IMR-90 (cell line): ENCODE results near the gene NPDC1. TPM values are rescaled to one million over a fixed set of nuclear protein-coding genes. Genes with fewer than 3 reads are reported as not detected.

ENCODE experiments used
- ATAC-seq: fragments of 200-7000 bp; cut with Tn5 transposase; 2 replicates; pipeline ENCODE4 v1.9.1; 2020; ENCODE audit warnings: low read depth, mild to moderate bottlenecking, moderate library complexity
- BruUV-seq: library from RNA; stranded (reverse); fragments of 400-500 nt; replicated peaks from 2 replicates; lab custom pipeline; 2021; lab: Mats Ljungman, UMichigan
- CTCF ChIA-PET: fragments of 300-600 bp; formaldehyde crosslinking; extraction: SDS; loops from one replicate; lab custom pipeline; 2021; ENCODE audit warnings: antibody characterized with exemption; lab: Yijun Ruan, JAX
- POLR2A ChIA-PET: fragments of 300-600 bp; sonication (Branson Sonifier 250); formaldehyde crosslinking; loops from one replicate; lab custom pipeline; 2022; ENCODE audit warnings: antibody characterized with exemption; ENCODE audit not compliant: unreplicated experiment; lab: Charles Lee
- DNase-seq: peaks from one replicate; pipeline ENCODE4 v3.0.0; 2013
- H2AFZ ChIP-seq: replicated peaks from 2 replicates; pipeline ENCODE3; 2013; ENCODE audit warnings: low read length, mild to moderate bottlenecking; ENCODE audit not compliant: poor library complexity
- H2AK5ac ChIP-seq: 2 replicates; pipeline ENCODE4 v1.6.1; 2013; ENCODE audit warnings: low read depth, low read length, inconsistent platforms
- H2AK9ac ChIP-seq: replicated peaks from 2 replicates; pipeline ENCODE3; 2013; ENCODE audit warnings: mild to moderate bottlenecking, low read depth, low read length, moderate library complexity; ENCODE audit not compliant: poor library complexity
- H2BK120ac ChIP-seq: 2 replicates; pipeline ENCODE4 v1.6.1; 2013; ENCODE audit warnings: low read depth, low read length, inconsistent platforms
- H2BK15ac ChIP-seq: 3 replicates; pipeline ENCODE4 v1.6.1; 2013; ENCODE audit warnings: low read depth, low read length, inconsistent platforms
- H2BK20ac ChIP-seq: 2 replicates; pipeline ENCODE4 v1.6.1; 2013; ENCODE audit warnings: low read depth, mild to moderate bottlenecking, inconsistent platforms, low read length, moderate library complexity
- H2BK5ac ChIP-seq: 2 replicates; pipeline ENCODE4 v1.6.1; 2013; ENCODE audit warnings: mild to moderate bottlenecking, low read depth, low read length, inconsistent platforms; ENCODE audit not compliant: poor library complexity, severe bottlenecking
- H3K14ac ChIP-seq: replicated peaks from 2 replicates; pipeline ENCODE4 v1.6.1; 2013; ENCODE audit warnings: low read depth, low read length, inconsistent platforms
- H3K18ac ChIP-seq: 2 replicates; pipeline ENCODE4 v1.6.1; 2013; ENCODE audit warnings: low read depth, low read length, control low read depth
- H3K23ac ChIP-seq: 2 replicates; pipeline ENCODE4 v1.6.1; 2013; ENCODE audit warnings: low read depth, low read length, inconsistent platforms
- H3K27ac ChIP-seq: 2 replicates; pipeline ENCODE4 v1.5.1; 2013; ENCODE audit warnings: mild to moderate bottlenecking, control low read depth, low read length; ENCODE audit not compliant: insufficient read depth
- H3K27me3 ChIP-seq: 2 replicates; pipeline ENCODE4 v1.6.1; 2013; ENCODE audit warnings: low read length; ENCODE audit not compliant: control insufficient read depth, insufficient read depth
- H3K36me3 ChIP-seq: 2 replicates; pipeline ENCODE4 v1.6.1; 2013; ENCODE audit warnings: low read length, mixed read lengths; ENCODE audit not compliant: control insufficient read depth, insufficient read depth
- H3K4ac ChIP-seq: 2 replicates; pipeline ENCODE4 v1.6.1; 2013; ENCODE audit warnings: low read depth, low read length, inconsistent platforms
- H3K4me1 ChIP-seq: 2 replicates; pipeline ENCODE4 v1.6.1; 2013; ENCODE audit warnings: low read length, mixed read lengths; ENCODE audit not compliant: control insufficient read depth, insufficient read depth
- H3K4me2 ChIP-seq: 2 replicates; pipeline ENCODE4 v1.6.1; 2013; ENCODE audit warnings: low read depth, mild to moderate bottlenecking, control low read depth, low read length, moderate library complexity
- H3K4me3 ChIP-seq: 2 replicates; pipeline ENCODE4 v1.5.1; 2013; ENCODE audit warnings: low read depth, mild to moderate bottlenecking, control low read depth, low read length, moderate library complexity; ENCODE audit not compliant: insufficient read depth
- H3K56ac ChIP-seq: 2 replicates; pipeline ENCODE4 v1.6.1; 2013; ENCODE audit warnings: low read length, inconsistent platforms; ENCODE audit not compliant: insufficient read depth; ENCODE audit errors: extremely low read depth
- H3K79me1 ChIP-seq, 2 experiments: 2 replicates each; pipeline ENCODE4 v1.6.1; 2013; ENCODE audit warnings: low read length in 2 of 2, inconsistent platforms in 1 of 2, low read depth in 1 of 2
- H3K9ac ChIP-seq: 2 replicates; pipeline ENCODE4 v1.6.1; 2013; ENCODE audit warnings: low read depth, low read length, control low read depth
- H3K9me1 ChIP-seq: 2 replicates; pipeline ENCODE4 v1.6.1; 2013; ENCODE audit warnings: low read length, inconsistent platforms; ENCODE audit not compliant: insufficient read depth
- H3K9me3 ChIP-seq: 2 replicates; pipeline ENCODE4 v1.6.1; 2013; ENCODE audit warnings: low read length; ENCODE audit not compliant: control insufficient read depth, insufficient read depth
- H4K20me1 ChIP-seq: 2 replicates; pipeline ENCODE4 v1.6.1; 2013; ENCODE audit warnings: low read length, inconsistent platforms; ENCODE audit not compliant: insufficient read depth
- H4K5ac ChIP-seq: 2 replicates; pipeline ENCODE4 v1.6.1; 2013; ENCODE audit warnings: mild to moderate bottlenecking, low read depth, low read length, control low read depth
- H4K8ac ChIP-seq, 2 experiments: 2 replicates each; pipeline ENCODE4 v1.6.1; 2013; ENCODE audit warnings: low read depth in 2 of 2, low read length in 2 of 2, control low read depth in 1 of 2, inconsistent platforms in 1 of 2
- H4K91ac ChIP-seq: 2 replicates; pipeline ENCODE4 v1.6.1; 2013; ENCODE audit warnings: low read depth, low read length, inconsistent platforms; ENCODE audit not compliant: insufficient read depth
- BHLHE40 ChIP-seq: fragments of 150-350 bp; IDR thresholded peaks from 2 replicates; pipeline ENCODE4 v1.6.1; 2016; ENCODE audit warnings: mild to moderate bottlenecking, low read depth, low read length
- MAZ ChIP-seq: IDR thresholded peaks from 2 replicates; pipeline ENCODE4 v1.6.1; 2012; ENCODE audit warnings: low read depth, mild to moderate bottlenecking, low read length, improper control_type of control experiment, moderate library complexity, borderline replicate concordance
- WGBS, 2 experiments: methylation state at CpG; one replicate each; pipeline versions ENCODE4 v1.1.5 to v1.1.7; 2013; ENCODE audit warnings: missing lambda C conversion rate in 2 of 2; ENCODE audit not compliant: insufficient read length in 1 of 2; ENCODE audit errors: extremely low coverage in 2 of 2; 5-methylcytosine and 5-hydroxymethylcytosine counted together
- dilution Hi-C: fragments of 300-500 bp; cut with HindIII; formaldehyde crosslinking; loops from one replicate; pipeline ENCODE4 v1.14.3; 2018; ENCODE audit warnings: low sequenced_read_pairs; ENCODE audit not compliant: unreplicated experiment
- in situ Hi-C: fragments of 300-500 bp; cut with MboI; formaldehyde crosslinking; loops from 3 replicates; pipeline ENCODE4 v1.14.3; 2019; ENCODE audit warnings: low sequenced_read_pairs, inconsistent platforms, mixed read lengths
- intact Hi-C: fragments of 100-400 bp; cut with micrococcal nuclease; formaldehyde crosslinking; loops from 2 replicates; pipeline ENCODE4 v1.10.0; 2022
- polyA plus RNA-seq, 3 experiments: library from polyadenylated mRNA; depleted of rRNA; stranded (reverse); fragments of >200 nt; gene quantifications; 2 replicates each; pipeline ENCODE4 v1.2.3, GENCODE V29; 2012; ENCODE audit warnings: low replicate concordance in 1 of 3
- total RNA-seq: library from RNA; depleted of rRNA; stranded (reverse); fragments of >200 nt; gene quantifications from 2 replicates; pipeline ENCODE4 v1.2.3, GENCODE V29; 2012
- TF ChIP-seq, protein P1 (sequence below): fragments of 150-350 bp; IDR thresholded peaks from 2 replicates; pipeline ENCODE4 v1.6.1; 2017; ENCODE audit warnings: mild to moderate bottlenecking, antibody characterized with exemption, low read length, low read depth

Gene NPDC1
- total and polyA plus RNA-seq, 2 of the 4 experiments (the other 2 are of a cell fraction): 2.7 to 58.1 TPM

DNA sequence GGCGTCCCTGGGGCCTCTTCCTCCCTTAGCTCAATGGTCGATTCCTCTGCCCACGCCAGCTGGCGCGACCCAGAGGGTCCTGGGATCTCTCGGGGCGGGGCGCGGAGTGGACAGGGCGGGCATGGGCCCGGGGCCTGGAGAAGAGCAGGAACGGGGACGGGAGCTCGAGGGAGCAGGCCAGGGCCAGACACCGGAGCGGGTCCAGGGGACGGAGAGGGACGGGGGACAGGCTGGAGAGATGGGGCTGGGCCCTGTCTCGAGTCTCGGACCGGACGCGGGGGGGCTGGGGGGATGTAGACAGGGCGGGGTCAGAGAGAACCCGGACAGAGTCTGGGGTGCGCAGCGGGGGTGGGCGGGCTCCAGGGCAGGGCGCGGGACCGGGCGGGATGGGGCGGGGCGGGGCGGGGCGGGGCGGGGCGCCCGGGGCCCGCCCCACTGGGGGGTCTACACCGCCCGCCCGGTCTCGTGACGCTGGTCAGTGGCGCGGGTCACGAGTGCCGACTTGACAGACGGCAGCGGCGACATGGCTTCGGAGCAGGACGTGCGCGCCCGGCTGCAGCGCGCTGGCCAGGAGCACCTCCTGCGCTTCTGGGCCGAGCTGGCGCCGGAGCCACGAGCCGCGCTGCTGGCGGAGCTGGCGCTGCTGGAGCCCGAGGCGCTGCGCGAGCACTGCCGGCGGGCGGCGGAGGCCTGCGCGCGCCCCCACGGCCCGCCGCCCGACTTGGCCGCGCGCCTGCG, 31.2 kb upstream of the NPDC1 start, which contains the start of gene UAP1L1:
UAP1L1 (plus strand) TSS at position 508 of the 738 bp plus-strand sequence; CDS start at position 524, 16 bp downstream.
- dilution Hi-C loops (no loop called here), in situ Hi-C loops (no loop called here), intact Hi-C loops (no loop called here)
- Histone ChIP-seq H3K27me3 (no peaks in the 10 kb centered on the region), H3K18ac (peak within 1 kb of the TSS; percentile 74; the same call in 1 of the 2 replicates), H3K79me1 (peaks cover 8 to 33% of the 10 kb centered on the region in 2 experiments), H2BK20ac (no peak within 1 kb of the TSS; the same call in 1 of the 2 replicates), H3K9me3 (no peaks in the 10 kb centered on the region), H3K14ac (peak within 1 kb of the TSS; percentile 71), H3K4me1 (no peaks in the 10 kb centered on the region), H3K9me1 (no peaks in the 10 kb centered on the region), H4K91ac (peak within 1 kb of the TSS; percentile 38), H2AK9ac (peak within 1 kb of the TSS; percentile 96), H2AFZ (peak within 1 kb of the TSS; percentile 95), H3K9ac (peak within 1 kb of the TSS; percentile 78), H2BK120ac (peak within 1 kb of the TSS; percentile 68), H3K36me3 (peaks cover 21% of the 10 kb centered on the region; the same call in 1 of the 2 replicates), H3K27ac (peak within 1 kb of the TSS; percentile 54), H2BK15ac (no peak within 1 kb of the TSS; the same call in 2 of the 3 replicates), H2BK5ac (peak within 1 kb of the TSS; percentile 24), H3K23ac (peak within 1 kb of the TSS; percentile 66), H3K4me3 (peak within 1 kb of the TSS; percentile 99), H3K4me2 (peak within 1 kb of the TSS; percentile 89), H4K20me1 (peaks cover 10% of the 10 kb centered on the region), H3K56ac (peak within 1 kb of the TSS; percentile 41), H4K8ac (peak within 1 kb of the TSS; percentile 41 to 97; a peak in 2 of 4 replicates), H4K5ac (peak within 1 kb of the TSS; percentile 52), H2AK5ac (peak within 1 kb of the TSS; percentile 28), H3K4ac (peak within 1 kb of the TSS; percentile 88)
- DNase-seq (peak; percentile 42), ATAC-seq (peak; percentile 85)
- CTCF ChIA-PET: interaction anchor here (1.2 to 1.5 kb wide), 2 partner anchors 13 to 31 kb away, joined by 5 to 7 read pairs; no protein-coding TSS in a partner anchor
- TF ChIP-seq BHLHE40: peak; percentile 61; the same call in 1 of the 2 replicates
- TF ChIP-seq, protein P1, sequence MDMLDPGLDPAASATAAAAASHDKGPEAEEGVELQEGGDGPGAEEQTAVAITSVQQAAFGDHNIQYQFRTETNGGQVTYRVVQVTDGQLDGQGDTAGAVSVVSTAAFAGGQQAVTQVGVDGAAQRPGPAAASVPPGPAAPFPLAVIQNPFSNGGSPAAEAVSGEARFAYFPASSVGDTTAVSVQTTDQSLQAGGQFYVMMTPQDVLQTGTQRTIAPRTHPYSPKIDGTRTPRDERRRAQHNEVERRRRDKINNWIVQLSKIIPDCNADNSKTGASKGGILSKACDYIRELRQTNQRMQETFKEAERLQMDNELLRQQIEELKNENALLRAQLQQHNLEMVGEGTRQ: peak; percentile 51; the same call in 1 of the 2 replicates
- no peak for TF ChIP-seq MAZ
- 6% methylated on average over 40 of the region's 87 CpGs; no CpG with 5 or more reads in 1 of the 2 experiments for WGBS, 2 experiments
- BruUV-seq: no TSS peak
- POLR2A ChIA-PET: interaction anchor here (0.5 to 0.6 kb wide), 2 partner anchors 9 to 55 kb away, joined by 4 to 8 read pairs; no protein-coding TSS in a partner anchor
